Raji (cell line): ENCODE results near the gene ANTXR2.

Source experiments
- POLR2A ChIP-seq: IDR thresholded peaks from 2 replicates; pipeline ENCODE4 v1.6.1; 2011; ENCODE audit warnings: low read depth, low read length, control low read depth; ENCODE audit not compliant: insufficient read depth

Gene ANTXR2

GRCh38 chr4:79899481-79899880 is 173.5 kb downstream of the ANTXR2 start:
- no peak for TF ChIP-seq POLR2A

GRCh38 chr4:79898055-79898454 is 175.0 kb downstream of the ANTXR2 start:
- no peak for TF ChIP-seq POLR2A

GRCh38 chr4:79897174-79897573 is 175.9 kb downstream of the ANTXR2 start:
- no peak for TF ChIP-seq POLR2A

GRCh38 chr4:79893456-79893855 is 179.6 kb downstream of the ANTXR2 start:
- no peak for TF ChIP-seq POLR2A

GRCh38 chr4:79886557-79886956 is 186.5 kb downstream of the ANTXR2 start:
- TF ChIP-seq POLR2A, result no peak

- no peak for TF ChIP-seq POLR2A
These were observed 187.0 kb downstream of the ANTXR2 start for GRCh38 chr4:79886021-79886420.

GRCh38 chr4:79883290-79883689 is 189.7 kb downstream of the ANTXR2 start:
- no peak for TF ChIP-seq POLR2A

DNA sequence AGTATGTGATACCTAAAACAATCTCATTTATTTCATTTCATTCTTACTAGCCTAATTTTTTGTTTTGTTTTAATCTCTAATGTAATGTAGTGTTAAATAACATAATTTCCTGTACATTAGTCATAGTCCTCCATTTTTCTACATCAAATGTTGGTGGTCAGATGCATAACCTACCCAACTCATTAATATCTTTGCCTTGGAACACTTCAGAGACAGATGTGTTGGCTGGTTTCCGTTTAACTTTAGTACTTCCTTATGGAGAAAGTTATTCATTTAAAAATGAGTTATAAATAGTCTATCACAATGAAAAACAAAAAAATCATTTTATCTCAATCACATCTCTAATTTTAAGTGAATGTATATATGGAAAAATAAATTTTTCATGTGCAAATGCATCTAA is 190.2 kb downstream of the ANTXR2 start:
- no peak for TF ChIP-seq POLR2A

DNA sequence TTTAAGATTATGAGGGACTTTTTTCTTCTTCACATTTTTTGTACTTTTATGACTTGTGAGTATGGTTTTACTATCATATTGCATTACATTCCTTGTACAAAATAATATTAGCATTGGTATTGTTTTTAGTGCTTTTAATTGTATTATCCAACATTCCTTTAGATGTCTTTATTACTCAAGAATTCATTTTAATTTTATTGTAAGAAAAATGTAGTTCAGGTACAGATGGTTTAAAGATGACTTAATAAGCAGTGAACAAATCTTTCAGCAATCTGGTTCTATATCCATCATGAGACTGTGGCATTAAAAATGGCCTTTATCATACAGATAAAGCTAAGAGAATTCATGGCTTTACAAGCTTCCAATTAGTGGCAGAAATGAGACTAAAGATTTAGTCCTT is 191.6 kb downstream of the ANTXR2 start:
- TF ChIP-seq POLR2A, result no peak

GRCh38 chr4:79877511-79877910 is 195.5 kb downstream of the ANTXR2 start:
- TF ChIP-seq POLR2A, result no peak

- TF ChIP-seq POLR2A, result no peak
These were observed 197.6 kb downstream of the ANTXR2 start for GRCh38 chr4:79875344-79875899.

GRCh38 chr4:79874197-79874596 is 198.8 kb downstream of the ANTXR2 start:
- TF ChIP-seq POLR2A, result no peak

- TF ChIP-seq POLR2A, result no peak
These were observed 200.3 kb downstream of the ANTXR2 start for GRCh38 chr4:79872738-79873137.

DNA sequence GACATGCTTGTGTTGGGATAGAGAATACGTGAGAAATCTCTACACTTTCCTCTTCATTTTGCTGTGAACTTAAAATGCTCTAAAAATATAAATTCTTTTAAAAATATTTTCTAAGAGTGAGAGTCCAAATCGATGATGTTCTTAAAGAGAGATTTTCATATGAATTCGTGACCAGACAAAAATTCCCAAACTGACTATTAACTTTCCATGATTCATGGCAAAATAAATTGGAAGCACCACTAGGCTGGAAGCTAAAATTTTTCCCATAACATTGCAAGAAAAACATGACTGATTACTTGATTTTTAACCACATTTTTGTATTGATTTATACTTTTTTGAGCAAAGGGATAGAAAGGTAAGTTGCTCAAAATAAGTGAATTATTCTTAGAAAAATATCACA is 201.1 kb downstream of the ANTXR2 start:
- no peak for TF ChIP-seq POLR2A

GRCh38 chr4:79869597-79870237 is 203.3 kb downstream of the ANTXR2 start:
- TF ChIP-seq POLR2A, result no peak

- TF ChIP-seq POLR2A, result no peak
These were observed 207.8 kb downstream of the ANTXR2 start for GRCh38 chr4:79865201-79865597.
